ENCODE data around the gene GRIN1. TPM values are rescaled to one million over a fixed set of nuclear protein-coding genes. Genes with fewer than 3 reads are reported as not detected.

GRIN1 gene
- polyA plus RNA-seq, 4 donors, result 0.20 TPM; not detected in 3

DNA sequence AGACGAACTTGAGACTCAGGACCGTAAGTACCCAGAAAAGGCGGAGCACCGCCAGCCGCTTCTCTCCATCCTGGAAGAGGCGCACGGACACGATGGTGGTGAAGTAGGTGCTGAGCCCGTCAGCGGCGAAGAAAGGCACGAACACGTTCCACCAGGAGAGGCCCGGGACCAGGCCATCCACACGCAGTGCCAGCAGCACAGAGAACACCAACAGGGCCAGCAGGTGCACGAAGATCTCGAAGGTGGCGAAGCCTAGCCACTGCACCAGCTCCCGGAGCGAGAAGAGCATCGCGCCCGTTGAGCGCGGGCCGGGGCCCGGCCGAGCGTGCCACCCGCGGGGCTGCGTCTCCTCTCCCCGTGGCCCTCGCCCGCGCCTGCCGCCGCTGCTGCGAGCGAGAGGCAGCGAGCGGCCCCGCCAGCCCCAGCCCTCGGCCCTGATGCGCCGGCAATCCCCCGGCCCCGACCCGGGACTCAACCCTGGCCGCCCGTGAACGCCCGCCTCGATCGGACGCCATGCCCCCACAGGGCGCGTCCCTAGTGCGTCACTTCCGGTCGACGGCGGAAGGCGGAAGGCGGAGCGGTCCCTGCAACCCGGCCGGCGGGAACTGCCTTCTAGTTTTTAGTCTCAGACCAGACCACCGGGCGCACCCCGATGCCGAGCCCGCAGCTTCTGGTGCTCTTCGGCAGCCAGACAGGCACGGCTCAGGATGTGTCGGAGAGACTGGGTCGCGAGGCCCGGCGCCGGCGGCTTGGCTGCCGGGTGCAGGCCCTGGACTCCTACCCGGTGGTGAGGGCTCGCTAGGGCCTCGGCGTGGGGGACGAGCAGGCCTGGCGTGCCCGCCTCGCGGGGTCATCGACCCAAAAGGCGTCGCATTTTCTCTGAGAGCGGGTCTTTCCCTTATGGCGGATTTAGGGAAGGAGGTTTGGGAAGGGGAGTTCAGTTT lies 66.4 kb downstream of the GRIN1 start, which contains the start of the genes NDOR1 and TMEM203:
NDOR1 (plus strand) TSS at position 575 of the 944 bp plus-strand sequence; CDS start at position 653, 78 bp downstream.
TMEM203 (minus strand) TSS at position 523 of the 944 bp plus-strand sequence; CDS start at position 289, 234 bp downstream.
- DNase-seq (ENCODE audit: low read depth in 4 of 4, low spot score in 3 of 4), result peak; percentile 65 to 78 (median 78)

DNA sequence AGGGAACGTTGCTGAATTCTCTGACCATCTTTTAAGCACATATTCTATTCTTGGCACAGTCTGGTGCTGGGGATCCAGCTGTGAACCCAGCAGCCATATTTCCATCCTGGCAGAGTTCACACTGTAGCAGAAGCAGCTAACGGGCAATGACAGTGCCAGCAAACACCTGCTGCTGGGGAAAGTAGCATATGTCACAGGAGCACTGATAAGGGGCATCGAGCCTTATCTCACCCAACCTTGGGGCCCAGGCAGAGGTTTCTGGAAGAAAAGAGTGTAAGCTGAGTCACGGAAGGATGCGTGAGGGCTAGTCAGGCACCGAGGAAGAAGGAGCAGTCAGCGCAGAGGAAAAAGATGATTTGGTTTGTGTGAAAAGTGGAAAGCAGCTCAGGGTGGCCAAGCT lies 67.6 kb downstream of the GRIN1 start:
- no peak for DNase-seq (ENCODE audit: low read depth in 4 of 4, low spot score in 3 of 4)

DNA sequence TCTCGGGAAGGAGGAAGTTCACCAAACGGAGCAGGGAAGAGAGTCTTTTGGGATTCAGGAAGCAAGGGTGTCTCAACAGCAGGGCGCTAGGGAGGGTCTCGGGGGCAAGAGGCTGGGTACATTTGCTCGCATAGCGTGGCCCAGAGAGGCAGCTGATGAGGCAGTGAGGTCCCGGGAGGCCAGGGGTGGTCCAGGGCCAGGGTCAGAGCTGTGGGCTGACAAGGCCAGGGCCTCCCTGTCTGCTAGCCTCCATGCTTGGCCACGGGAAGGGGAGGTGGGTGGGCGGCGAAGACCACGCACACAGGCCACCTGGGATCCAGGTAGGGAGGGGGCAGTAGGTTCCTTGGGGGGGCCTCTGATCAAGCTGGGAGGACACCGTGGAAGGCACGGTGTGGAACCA lies 72.6 kb downstream of the GRIN1 start:
- DNase-seq (ENCODE audit: low read depth in 4 of 4, low spot score in 3 of 4), result no peak

DNA sequence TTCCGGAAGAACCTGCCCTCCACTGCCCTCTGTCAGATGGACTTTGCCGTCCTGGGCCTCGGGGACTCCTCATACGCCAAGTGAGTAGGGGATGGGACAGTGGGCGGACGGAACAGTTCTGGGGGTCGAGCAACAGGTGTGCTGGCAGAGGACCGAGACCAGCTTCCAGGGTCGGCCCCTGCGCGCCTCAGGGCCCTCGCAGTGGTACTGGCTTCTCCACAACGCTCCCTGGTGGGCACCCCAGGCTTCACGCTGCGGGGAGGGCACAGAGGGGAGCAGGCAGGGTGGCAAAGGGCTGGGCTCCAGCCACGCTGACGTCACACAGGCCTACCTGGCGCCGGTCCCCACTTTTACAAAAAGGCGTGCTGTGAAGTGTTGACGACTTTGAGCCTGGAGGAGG lies 73.6 kb downstream of the GRIN1 start:
- DNase-seq (ENCODE audit: low read depth in 4 of 4, low spot score in 3 of 4), result no peak

DNA sequence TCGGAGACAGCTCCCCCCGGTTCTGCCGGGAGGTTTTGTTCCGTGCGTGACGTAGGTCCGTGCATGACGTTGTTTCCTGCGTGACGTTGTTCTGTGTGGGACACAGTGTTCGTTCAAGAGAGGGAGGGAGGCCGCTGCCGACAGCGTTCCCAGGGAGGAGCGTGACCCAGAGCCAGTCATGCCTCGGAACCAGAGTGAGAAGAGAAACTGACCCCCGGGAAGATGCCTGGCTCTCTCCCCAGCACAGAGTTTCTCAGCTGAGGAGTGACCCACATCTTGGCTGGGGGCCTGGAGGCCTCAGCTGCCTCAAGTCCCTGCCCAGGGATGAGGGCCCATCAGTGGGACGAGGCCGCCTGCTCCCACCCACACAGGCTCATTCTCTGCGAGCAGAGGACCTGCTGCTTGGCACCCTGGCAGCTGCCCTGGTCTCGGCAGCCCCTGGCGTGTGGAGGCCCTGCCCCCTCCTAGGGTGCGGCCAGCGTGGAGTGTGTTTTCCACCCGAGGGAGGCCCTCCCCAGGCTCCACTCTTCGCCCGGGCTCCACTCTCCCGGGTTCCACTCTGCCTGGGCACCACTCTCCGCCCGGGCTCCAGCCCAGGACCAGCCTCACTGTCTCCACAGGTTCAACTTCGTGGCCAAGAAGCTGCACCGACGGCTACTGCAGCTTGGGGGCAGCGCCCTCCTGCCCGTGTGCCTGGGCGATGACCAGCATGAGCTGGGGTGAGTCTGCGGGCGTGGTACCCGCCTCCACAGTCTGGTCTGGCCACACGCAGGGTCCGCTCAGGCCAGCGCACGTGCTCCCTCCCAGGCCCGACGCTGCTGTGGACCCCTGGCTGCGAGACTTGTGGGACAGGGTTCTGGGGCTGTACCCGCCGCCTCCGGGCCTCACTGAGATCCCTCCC lies 74.5 kb downstream of the GRIN1 start:
- no peak for DNase-seq (ENCODE audit: low read depth in 4 of 4, low spot score in 3 of 4)

DNA sequence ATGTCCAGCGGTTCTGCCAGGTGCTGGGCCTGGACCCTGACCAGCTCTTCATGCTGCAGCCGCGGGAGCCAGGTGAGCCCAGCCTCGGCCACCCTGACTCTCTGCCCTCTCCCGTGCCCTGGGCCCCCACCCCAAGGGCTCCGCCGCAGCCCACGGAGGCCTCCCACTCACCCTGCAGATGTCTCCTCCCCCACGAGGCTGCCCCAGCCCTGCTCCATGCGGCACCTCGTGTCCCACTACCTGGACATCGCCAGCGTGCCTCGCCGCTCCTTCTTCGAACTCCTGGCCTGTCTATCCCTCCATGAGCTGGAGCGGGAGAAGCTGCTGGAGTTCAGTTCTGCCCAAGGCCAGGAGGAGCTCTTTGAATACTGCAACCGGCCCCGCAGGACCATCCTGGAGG lies 75.7 kb downstream of the GRIN1 start:
- no peak for DNase-seq (ENCODE audit: low read depth in 4 of 4, low spot score in 3 of 4)

DNA sequence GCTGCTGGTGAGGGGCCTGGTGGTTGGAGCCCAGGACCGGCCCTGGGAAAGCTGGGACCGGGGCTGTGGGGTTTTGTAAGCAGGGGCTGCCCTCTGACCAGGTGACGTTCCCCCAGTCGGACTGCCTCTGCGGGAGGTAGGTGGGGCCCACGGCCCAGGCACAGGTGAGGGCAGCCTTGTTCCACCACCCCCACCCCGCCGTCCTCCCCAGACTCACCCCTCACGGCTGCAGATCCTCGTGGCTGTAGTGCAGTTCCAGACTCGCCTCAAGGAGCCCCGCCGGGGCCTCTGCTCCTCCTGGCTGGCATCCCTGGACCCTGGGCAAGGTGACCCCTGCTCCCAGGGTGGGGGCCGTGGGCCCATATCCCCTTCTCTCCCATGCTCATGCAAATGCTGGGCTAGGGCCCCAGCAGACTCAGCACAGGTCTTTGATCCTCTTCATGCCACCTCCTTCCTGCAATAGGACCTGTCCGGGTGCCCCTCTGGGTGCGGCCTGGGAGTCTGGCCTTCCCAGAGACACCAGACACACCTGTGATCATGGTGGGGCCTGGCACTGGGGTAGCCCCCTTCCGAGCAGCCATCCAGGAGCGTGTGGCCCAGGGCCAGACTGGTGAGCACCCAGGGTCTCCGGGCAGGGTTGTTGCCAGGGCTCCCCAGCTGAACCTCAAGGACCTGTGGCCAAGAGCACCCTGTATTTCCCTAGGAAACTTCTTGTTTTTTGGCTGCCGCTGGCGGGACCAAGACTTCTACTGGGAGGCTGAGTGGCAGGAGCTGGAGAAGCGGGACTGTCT lies 76.4 kb downstream of the GRIN1 start:
- DNase-seq (ENCODE audit: low read depth in 4 of 4, low spot score in 3 of 4), result no peak

DNA sequence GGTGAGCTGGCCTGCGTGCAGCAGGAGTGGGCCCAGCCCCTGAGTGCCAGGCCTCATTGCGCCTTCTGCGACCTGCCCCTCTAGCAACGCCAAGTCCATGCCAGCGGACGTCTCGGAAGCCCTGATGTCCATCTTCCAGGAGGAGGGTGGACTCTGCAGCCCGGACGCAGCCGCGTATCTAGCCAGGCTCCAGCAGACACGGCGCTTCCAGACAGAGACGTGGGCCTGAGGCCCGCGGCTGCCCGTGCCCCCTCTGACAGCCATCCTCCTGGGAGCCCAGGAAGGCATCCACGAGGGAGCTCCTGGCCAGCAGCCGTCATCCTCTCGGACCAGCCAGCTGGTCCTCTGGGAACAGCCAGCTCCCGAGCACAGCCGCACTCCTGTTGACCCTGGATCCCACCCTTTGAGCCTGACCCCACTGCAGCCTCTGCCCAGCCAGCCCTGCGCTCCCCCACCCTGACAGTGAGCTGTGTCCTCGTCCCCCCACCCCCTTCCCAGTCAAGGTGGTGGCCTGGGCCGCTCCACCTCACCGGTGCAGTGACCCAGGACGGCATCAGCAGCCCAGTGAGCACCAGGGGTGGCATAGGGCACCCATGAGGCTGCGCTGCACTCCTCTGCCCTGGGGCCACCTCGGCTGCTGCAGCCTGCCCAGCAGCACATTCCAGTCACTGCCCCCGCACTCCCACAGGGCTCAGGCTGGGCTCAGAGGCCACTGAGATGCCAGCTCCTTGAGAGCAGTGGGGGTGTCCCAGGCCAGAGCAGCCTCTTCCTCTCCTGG lies 77.4 kb downstream of the GRIN1 start:
- DNase-seq (ENCODE audit: low read depth in 4 of 4, low spot score in 3 of 4), result no peak

DNA sequence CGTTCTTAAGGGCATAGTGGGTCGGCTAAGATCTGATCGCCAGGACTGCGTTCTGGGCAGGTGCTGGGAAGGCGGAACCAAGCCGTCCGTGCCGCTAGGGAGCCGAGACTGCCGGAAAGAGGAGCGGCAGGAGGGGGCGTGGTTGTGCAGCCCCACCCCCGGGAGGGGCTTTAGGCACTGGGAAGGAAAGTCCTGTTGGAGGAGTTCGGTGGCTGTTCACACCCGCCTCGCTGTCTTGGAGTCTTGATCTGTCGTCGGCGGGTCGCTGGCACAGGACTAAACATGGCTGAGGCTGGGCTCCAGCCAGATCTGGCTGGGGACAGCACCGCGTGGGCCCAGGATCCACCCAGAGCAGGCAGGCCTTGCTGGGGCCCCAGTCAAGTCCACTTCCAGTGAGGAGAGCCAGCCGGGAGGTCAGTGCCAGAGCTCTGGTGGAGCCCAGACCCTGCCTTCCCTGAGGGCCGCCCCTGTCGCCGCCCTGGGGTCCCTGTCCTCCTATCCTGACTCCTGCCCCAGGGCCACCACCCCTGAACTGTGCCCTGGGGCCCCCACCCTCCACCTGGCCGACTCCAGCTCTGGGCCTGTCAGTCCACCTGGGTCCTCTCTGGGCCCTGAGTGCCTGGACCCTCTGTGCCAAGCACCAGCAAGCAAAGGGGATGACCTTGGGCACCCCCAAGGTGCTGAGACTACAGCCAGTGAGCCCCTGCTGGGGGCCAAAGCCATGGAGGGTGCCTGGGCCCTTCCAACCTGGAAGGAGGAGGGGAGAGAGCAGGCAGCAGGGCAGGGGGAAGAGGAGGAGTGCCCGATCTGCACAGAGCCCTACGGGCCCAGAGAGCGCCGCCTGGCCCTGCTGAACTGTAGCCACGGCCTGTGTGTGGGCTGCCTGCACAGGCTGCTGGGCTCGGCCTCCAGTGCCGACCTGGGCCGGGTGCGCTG lies 78.6 kb downstream of the GRIN1 start:
- no peak for DNase-seq (ENCODE audit: low read depth in 4 of 4, low spot score in 3 of 4)

DNA sequence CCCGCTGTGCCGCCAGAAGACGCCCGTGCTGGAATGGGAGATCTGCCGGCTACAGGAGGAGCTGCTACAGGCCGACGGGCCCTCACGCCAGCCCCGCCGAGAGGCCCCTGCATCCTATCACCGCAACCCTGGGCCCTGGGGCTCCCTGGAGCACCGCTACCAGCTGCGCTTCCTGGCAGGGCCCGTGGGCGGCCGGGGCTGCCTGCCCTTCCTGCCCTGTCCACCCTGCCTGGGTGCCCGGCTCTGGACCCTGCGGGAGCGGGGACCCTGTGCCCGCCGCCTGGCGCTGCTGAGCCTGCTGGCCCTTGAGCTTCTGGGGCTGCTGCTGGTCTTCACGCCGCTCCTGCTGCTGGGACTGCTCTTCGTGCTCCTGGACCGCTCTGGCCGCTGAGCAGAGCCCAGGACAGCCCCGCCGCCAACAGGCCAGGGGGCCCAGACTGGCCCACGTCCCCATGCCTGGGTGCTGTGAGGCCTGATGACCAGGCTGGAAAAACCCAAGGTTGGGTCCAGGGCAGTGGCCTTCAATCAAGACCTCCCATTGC lies 79.3 kb downstream of the GRIN1 start:
- no peak for DNase-seq (ENCODE audit: low read depth in 4 of 4, low spot score in 3 of 4)

Other genes starting within 250 kb of the GRIN1 start
- 10 to 100 TPM; 34.7 to 67.2 (median 37.2) TPM for gene FBXW5, start 194.4 kb upstream of the GRIN1 start, polyA plus RNA-seq (ENCODE audit: insufficient read length in 4 of 4)
- gene C8G, start 193.9 kb upstream of the GRIN1 start, polyA plus RNA-seq (ENCODE audit: insufficient read length in 4 of 4), result 1 to 10 TPM in 1 of 4 donors, under 1 TPM in 3; 0.26 to 1.1 (median 0.52) TPM
- gene LCN12, start 186.9 kb upstream of the GRIN1 start, polyA plus RNA-seq (ENCODE audit: insufficient read length in 4 of 4), result 10 to 100 TPM in 3 of 4 donors, 1 to 10 TPM in 1; 1.4 to 54.6 (median 23.8) TPM
- gene PTGDS, start 161.7 kb upstream of the GRIN1 start, polyA plus RNA-seq (ENCODE audit: insufficient read length in 4 of 4), result 10 to 100 TPM in 3 of 4 donors, 1 to 10 TPM in 1; 3.8 to 66.7 (median 27.7) TPM
- under 1 TPM in 3 of 4 donors, not detected in 1; 0.11 to 0.45 (median 0.13) TPM for gene LCNL1, start 156.2 kb upstream of the GRIN1 start, polyA plus RNA-seq (ENCODE audit: insufficient read length in 4 of 4)
- 10 to 100 TPM; 22.4 to 46.5 (median 28.3) TPM for gene PAXX, start 146.7 kb upstream of the GRIN1 start, polyA plus RNA-seq (ENCODE audit: insufficient read length in 4 of 4)
- gene CLIC3, start 142.6 kb upstream of the GRIN1 start, polyA plus RNA-seq (ENCODE audit: insufficient read length in 4 of 4), result 1 to 10 TPM in 1 of 4 donors, under 1 TPM in 3; 0.34 to 1.4 (median 0.57) TPM
- 10 to 100 TPM; 18.7 to 52.8 (median 39.7) TPM for gene ABCA2, start 110.9 kb upstream of the GRIN1 start, polyA plus RNA-seq (ENCODE audit: insufficient read length in 4 of 4)
- gene FUT7, start 107.1 kb upstream of the GRIN1 start, polyA plus RNA-seq (ENCODE audit: insufficient read length in 4 of 4), result not detected
- 10 to 100 TPM; 20.4 to 48.7 (median 36.8) TPM for gene NPDC1, start 93.0 kb upstream of the GRIN1 start, polyA plus RNA-seq (ENCODE audit: insufficient read length in 4 of 4)
- 1 to 10 TPM; 3.2 to 7.5 (median 5.8) TPM for gene ENTPD2, start 85.1 kb upstream of the GRIN1 start, polyA plus RNA-seq (ENCODE audit: insufficient read length in 4 of 4)
- 1 to 10 TPM; 4.5 to 8.3 (median 5.7) TPM for gene SAPCD2, start 68.6 kb upstream of the GRIN1 start, polyA plus RNA-seq (ENCODE audit: insufficient read length in 4 of 4)
- gene UAP1L1, start 61.6 kb upstream of the GRIN1 start, polyA plus RNA-seq (ENCODE audit: insufficient read length in 4 of 4), result 1 to 10 TPM; 1.6 to 6.6 (median 4.9) TPM
- 10 to 100 TPM; 48.7 to 73.8 (median 52.6) TPM for gene MAN1B1, start 52.2 kb upstream of the GRIN1 start, polyA plus RNA-seq (ENCODE audit: insufficient read length in 4 of 4)
- 10 to 100 TPM; 11.1 to 34.8 (median 17.9) TPM for gene DPP7, start 24.4 kb upstream of the GRIN1 start, polyA plus RNA-seq (ENCODE audit: insufficient read length in 4 of 4)
- not detected for gene LRRC26, start 30.9 kb downstream of the GRIN1 start, polyA plus RNA-seq (ENCODE audit: insufficient read length in 4 of 4)
- gene TMEM210, start 32.9 kb downstream of the GRIN1 start, polyA plus RNA-seq (ENCODE audit: insufficient read length in 4 of 4), result not detected
- gene ANAPC2, start 49.4 kb downstream of the GRIN1 start, polyA plus RNA-seq (ENCODE audit: insufficient read length in 4 of 4), result 10 to 100 TPM; 32.7 to 54.9 (median 41.4) TPM
- 10 to 100 TPM; 35.6 to 63.6 (median 43.0) TPM for gene SSNA1, start 49.5 kb downstream of the GRIN1 start, polyA plus RNA-seq (ENCODE audit: insufficient read length in 4 of 4)
- gene TPRN, start 61.6 kb downstream of the GRIN1 start, polyA plus RNA-seq (ENCODE audit: insufficient read length in 4 of 4), result 10 to 100 TPM in 3 of 4 donors, 1 to 10 TPM in 1; 8.3 to 19.6 (median 11.5) TPM
- gene TMEM203, start 66.5 kb downstream of the GRIN1 start, polyA plus RNA-seq (ENCODE audit: insufficient read length in 4 of 4), result 10 to 100 TPM; 39.3 to 46.6 (median 44.9) TPM
- 10 to 100 TPM in 2 of 4 donors, 1 to 10 TPM in 2; 8.8 to 18.8 (median 9.6) TPM for gene NDOR1, start 66.5 kb downstream of the GRIN1 start, polyA plus RNA-seq (ENCODE audit: insufficient read length in 4 of 4)
- 10 to 100 TPM in 1 of 4 donors, 1 to 10 TPM in 3; 3.2 to 15.3 (median 8.1) TPM for gene RNF208, start 83.1 kb downstream of the GRIN1 start, polyA plus RNA-seq (ENCODE audit: insufficient read length in 4 of 4)
- 10 to 100 TPM in 2 of 4 donors, 1 to 10 TPM in 1, under 1 TPM in 1; 0.78 to 16.4 (median 7.9) TPM for gene CYSRT1, start 86.0 kb downstream of the GRIN1 start, polyA plus RNA-seq (ENCODE audit: insufficient read length in 4 of 4)
- 10 to 100 TPM in 2 of 4 donors, 1 to 10 TPM in 1, under 1 TPM in 1; 0.41 to 15.5 (median 7.7) TPM for gene RNF224, start 88.3 kb downstream of the GRIN1 start, polyA plus RNA-seq (ENCODE audit: insufficient read length in 4 of 4)
- 10 to 100 TPM in 1 of 4 donors, 1 to 10 TPM in 2, under 1 TPM in 1; 0.37 to 13.7 (median 5.2) TPM for gene SLC34A3, start 91.7 kb downstream of the GRIN1 start, polyA plus RNA-seq (ENCODE audit: insufficient read length in 4 of 4)
- 100 to 1,000 TPM; 149 to 396 (median 315) TPM for gene TUBB4B, start 102.1 kb downstream of the GRIN1 start, polyA plus RNA-seq (ENCODE audit: insufficient read length in 4 of 4)
- 1 to 10 TPM in 3 of 4 donors, under 1 TPM in 1; 0.57 to 4.8 (median 1.7) TPM for gene STPG3, start 112.1 kb downstream of the GRIN1 start, polyA plus RNA-seq (ENCODE audit: insufficient read length in 4 of 4)
- 10 to 100 TPM; 44.5 to 56.7 (median 50.4) TPM for gene NELFB, start 116.2 kb downstream of the GRIN1 start, polyA plus RNA-seq (ENCODE audit: insufficient read length in 4 of 4)
- 1 to 10 TPM; 3.0 to 5.8 (median 4.9) TPM for gene TOR4A, start 138.6 kb downstream of the GRIN1 start, polyA plus RNA-seq (ENCODE audit: insufficient read length in 4 of 4)
- gene NRARP, start 163.1 kb downstream of the GRIN1 start, polyA plus RNA-seq (ENCODE audit: insufficient read length in 4 of 4), result 1 to 10 TPM; 2.8 to 7.6 (median 6.7) TPM